GM21360 (cell line): ENCODE results near the gene CCNK.

ENCODE experiments used
- ATAC-seq: cut with Tn5 transposase; IDR thresholded peaks from one replicate; pipeline ENCODE4 v1.9.1; 2021; ENCODE audit warnings: mild to moderate bottlenecking, moderate library complexity; ENCODE audit not compliant: unreplicated experiment

Gene CCNK

GRCh38 chr14:99480917-99481744, at the start of gene CCNK:
Gene CCNK, plus strand, starts transcription at chr14:99481409. Its CDS starts 11,269 bp downstream, at chr14:99492678.
- peak; percentile 87 for ATAC-seq

- no peak for ATAC-seq
These were observed 49.2 kb upstream of the CCNK start for GRCh38 chr14:99431986-99432385.

- ATAC-seq: no peak
These were observed 48.7 kb upstream of the CCNK start for GRCh38 chr14:99432485-99432884.

DNA sequence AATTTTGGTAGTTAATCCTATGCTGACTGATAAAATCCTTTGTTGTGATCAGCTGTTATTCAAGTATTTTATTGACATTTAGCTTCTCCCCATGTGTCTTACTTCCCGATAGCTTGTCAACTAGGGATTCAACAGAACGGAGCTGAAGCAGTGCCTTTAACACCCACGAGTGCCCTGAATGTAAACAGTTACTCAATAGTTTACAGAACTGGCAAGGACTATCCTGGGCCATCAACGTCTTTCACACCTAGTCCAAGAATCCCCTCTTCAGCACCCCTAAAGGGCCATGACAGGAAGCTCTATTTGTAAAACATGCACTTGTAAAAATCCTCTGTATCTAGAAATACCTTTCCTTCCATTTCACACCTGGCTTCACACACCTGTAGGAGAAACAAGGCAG, 45.9 kb upstream of the CCNK start:
- ATAC-seq: no peak

GRCh38 chr14:99436247-99437180, 44.7 kb upstream of the CCNK start:
- no peak for ATAC-seq

DNA sequence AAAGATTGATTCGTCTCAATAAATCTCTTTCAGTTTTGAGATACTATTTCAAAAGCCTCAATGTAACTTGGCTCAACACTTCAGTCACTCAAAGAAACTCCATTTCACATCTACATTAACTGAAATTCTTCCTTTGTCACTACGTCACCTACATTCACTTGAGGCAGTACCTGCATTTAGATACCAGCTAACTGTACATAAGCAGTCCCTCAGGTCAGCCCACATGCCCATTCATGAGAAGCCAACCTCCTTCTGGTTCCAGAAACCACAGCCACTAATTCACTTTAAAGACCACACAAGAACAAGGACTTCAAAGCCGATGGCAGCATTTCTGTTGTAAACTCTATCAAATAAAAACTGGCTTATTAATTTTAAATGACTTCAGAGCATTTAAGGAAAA, 43.5 kb upstream of the CCNK start:
- no peak for ATAC-seq

DNA sequence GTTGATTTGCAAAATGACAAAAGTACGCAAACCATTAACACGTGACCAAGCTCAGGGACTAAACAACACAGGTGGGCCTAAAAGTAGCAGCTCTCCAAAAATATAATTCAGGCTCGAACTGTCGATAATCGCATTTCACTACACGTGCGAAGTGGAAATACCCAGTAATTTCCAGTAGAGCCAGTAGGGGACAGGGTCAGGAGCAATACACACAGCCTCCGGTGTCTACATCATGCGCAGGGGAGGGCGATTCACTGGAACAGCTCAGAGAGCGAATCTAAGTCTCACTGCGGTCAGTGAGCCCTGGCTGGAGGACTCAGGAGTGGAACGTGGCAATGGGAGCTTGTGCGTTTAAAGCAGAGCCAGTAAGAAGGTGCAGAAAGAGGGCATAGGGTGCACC, 40.9 kb upstream of the CCNK start:
- no peak for ATAC-seq

DNA sequence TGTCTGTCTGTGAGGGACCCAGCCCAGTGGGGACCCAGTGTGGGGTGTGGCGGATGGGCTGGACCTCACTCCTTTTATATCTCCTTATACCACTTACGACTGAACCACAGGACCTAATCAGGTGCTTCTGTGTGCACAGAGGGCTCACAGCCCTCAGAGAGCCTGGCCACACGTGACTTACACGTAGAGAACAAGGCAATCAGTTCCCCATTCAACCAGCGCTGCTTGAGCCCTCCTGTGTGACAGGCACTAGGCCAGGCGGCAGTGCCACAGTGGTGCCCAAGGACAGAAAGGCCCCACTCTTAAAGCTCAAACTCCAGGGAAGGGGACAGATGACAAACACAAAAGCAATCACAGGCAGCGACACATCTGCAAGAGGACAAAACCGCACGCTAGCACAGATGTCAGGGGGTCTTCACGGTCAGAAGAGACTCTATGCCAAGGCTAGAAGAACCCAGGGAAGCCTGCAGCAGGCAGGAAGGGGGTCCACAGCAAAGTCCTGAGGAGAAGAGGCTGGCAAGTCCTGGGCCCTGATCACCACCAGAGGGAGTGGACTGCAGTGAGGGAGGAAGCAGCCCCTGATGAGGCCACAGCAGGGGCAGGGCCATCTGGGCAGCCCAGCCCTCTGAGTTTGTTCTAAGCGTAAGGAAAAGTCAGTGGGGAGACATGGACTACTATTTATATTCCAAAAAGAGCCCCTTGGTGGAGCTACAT, 39.9 kb upstream of the CCNK start:
- no peak for ATAC-seq

DNA sequence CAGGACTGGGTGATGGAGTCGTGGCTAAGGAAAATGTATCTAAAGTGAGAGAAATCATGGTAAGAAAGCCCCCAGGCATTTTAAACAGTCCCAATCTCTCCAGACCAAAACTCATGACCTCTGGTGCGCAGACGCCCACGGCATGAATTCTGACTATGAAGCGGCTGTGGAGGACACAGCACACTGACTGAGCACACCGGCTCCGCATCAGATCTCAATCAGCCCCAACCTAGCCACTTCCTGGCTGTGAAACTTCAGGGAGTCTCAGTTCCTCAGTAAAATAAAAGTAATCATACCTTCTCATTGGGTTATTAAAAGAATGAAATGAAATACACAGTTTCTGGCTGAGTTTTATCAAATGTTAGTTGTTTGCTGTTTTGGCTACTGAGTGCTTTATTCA, 39.3 kb upstream of the CCNK start:
- ATAC-seq: peak; percentile 46

GRCh38 chr14:99445931-99446330, 35.3 kb upstream of the CCNK start:
- no peak for ATAC-seq

DNA sequence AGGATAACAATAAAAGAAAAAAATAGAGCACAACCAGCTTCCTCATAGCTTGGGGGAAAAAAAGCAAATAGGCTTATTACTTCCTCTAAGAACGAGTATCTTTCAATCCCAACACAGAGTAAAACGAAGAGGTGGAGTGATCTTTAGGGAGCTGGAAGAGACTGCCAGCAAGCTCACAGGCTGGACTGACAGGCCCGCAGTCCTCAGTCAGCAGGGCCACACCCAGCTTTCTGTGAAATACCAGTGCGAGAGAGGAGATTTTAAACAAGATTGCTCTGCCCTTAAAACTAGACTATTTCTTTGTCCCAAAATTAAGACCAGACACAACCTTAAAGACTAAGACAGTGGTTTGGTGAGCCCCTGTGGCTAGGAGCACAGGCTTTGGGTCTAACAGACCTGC, 33.5 kb upstream of the CCNK start:
- no peak for ATAC-seq

GRCh38 chr14:99450266-99450665, 30.9 kb upstream of the CCNK start:
- no peak for ATAC-seq

GRCh38 chr14:99451234-99451633, 30.0 kb upstream of the CCNK start:
- no peak for ATAC-seq

DNA sequence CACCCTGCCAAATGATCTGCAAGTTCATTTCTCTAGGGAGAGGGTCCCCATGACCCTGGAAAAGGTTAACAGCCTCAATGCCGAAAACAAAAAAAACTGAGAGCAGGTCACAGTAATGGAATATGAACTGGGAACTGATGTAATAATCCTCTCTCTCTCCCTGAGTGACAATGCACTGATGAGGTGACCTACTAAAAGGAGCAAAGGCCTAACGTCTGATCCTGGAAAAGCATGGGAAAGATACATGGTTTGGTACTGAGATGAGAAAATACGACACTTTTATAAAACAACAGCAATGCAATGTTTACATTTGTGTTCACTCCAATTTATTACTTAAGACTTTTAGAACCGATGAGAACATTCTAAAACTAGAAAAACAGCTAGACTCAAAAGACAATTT, 28.2 kb upstream of the CCNK start:
- ATAC-seq: no peak

DNA sequence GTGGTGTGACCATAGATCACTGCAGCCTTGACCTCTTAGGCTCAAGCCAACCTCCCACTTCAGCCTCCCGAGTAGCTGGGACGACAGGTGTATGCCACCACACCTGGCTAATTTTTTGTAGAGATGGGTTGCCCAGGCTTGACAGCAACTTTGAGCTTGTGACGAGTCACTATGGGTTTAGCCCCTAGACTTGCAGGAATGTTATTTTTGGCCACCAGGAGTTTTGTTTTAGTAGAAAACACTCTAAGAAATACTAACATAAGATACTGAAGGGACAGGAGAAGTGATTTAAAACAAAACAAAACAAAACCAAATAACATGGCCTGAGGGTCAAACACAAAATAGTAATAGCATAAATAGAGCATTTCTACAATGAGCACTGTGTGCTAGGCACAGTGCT, 27.0 kb upstream of the CCNK start:
- no peak for ATAC-seq

DNA sequence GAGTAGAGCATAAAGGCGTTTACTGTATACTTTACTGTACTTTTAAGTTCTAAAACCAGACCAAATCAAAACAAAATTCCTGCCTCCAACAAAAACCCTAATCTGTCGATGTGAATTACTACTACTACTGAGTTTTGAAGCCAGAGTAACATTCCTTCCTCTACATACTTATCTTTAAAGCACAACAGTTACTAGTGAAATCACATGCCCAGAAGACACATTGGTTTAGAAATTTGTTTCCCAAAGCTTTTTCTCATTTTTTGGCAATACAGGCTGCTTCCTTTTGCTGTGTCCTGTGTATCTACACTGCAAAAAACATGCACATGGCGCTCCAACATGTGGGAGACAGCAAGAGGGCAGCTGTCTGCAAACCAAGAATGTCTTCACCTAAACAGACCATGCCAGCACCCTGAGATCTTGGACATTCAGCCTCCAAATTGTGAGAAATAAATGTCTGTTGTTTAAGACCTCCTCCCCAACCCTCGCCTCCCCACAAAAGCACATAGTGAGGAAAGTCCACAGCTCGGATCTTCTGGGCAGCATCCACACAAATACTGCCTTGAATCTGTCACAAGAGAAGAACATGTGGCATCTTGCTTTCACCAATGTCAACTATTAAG, 21.6 kb upstream of the CCNK start:
- ATAC-seq: no peak

GRCh38 chr14:99460793-99461192, 20.4 kb upstream of the CCNK start:
- ATAC-seq: no peak

DNA sequence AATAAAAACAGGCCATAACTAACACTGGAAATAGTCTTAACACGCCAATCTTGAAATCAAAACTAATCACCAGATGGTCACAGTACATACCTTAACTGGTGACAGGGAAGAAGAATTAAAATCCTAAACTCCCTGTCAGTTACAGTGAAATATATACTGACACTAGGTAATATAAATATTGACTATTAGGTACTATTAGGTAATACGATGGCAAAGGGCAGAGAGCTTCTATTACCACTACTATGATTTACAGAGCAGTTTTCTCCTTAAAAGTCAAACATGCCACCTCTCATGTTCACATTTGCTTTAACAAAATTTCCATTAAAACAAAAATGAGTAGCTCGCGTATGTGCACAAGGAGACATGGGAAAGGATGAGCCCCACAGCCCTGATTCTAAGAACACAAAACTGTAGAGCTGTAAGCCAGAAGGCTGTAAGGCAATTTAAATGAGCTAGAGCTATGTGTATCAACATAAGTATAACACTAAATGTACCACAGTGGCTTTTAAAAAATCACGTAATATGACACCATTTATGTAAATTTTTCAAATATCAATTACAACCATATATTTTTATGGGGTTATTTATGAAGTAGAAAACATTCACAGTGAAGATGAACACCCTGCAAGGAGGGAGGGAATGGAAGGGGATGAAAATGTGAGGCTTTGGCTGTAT, 19.7 kb upstream of the CCNK start:
- ATAC-seq: no peak

- ATAC-seq: no peak
These were observed 19.0 kb upstream of the CCNK start for GRCh38 chr14:99462210-99462609.

- ATAC-seq: no peak
These were observed 17.2 kb upstream of the CCNK start for GRCh38 chr14:99463974-99464373.
